GM12873 (cell line): ENCODE results near the gene RNF14.

Source experiments
- CTCF ChIP-seq: IDR thresholded peaks from 2 replicates; pipeline ENCODE4 v1.5.1; 2012; ENCODE audit warnings: low read depth, mild to moderate bottlenecking, moderate library complexity, low read length, control low read depth; ENCODE audit not compliant: insufficient read depth; ENCODE audit errors: missing control alignments

The RNF14 gene

GRCh38 chr5:141960018-141960417 lies 8.9 kb upstream of the RNF14 start:
- peak; percentile 48 for TF ChIP-seq CTCF

DNA sequence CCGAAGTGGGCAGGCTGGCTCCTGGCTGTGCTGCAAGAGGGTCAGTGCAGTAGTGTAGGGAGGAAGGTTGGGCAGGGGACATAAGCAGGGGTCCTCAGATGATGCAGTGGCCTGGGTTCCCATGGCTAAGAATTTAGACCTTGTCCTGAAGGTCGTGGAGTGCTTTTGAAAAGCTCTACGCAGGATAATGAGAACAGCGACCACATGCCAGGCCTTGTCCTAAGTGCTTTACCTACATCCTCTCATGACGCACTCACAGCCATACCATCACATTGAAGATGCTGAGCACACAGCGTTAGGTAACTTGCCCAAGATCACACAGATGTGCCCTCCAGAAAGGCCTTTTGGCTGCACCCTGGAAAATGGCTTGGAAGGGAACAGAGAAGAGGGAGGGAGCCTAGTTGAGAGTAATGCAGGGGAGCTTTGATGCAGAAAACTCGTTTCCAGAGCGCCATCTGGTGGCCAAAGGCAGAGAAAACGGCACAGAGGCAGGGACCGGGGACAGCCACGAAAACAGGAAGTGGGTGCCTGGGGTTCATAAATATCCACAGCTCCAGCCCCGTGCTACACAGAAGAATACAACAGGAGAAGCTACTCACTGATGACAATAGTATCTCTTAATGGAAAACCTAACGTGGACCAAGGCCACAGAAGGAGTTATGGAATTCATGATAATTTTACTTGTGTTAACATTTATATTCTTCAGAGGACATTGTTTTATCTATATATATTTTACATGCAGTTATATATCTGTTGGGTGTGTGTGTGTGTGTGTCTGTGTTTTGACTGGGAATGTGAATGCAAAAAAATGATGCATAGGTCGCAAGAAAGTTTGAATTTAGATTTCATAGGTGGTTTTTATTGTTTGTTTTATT lies 8.2 kb upstream of the RNF14 start:
- TF ChIP-seq CTCF = peak; percentile 84

GRCh38 chr5:141961466-141961865 lies 7.4 kb upstream of the RNF14 start:
- no peak for TF ChIP-seq CTCF

DNA sequence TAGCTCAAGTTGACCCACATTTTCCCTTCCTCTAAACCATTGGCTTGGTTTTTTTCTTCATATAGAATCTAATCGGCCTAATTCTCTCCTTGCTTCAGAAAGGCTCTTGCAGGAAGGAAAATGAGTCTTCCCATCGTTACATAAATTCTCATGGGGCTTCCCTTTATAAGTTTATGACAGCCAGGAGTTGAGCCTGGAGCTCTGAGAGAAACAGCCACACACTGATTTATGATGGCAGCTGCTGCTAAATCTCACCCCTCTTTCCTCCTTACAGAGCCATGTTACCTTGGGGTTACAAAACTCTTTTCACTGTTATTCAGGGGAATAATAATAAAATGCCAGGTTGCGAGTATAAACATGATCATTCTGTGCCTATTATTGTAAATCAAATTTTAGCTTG lies 5.2 kb upstream of the RNF14 start:
- TF ChIP-seq CTCF = no peak

GRCh38 chr5:141965071-141965470 lies 3.8 kb upstream of the RNF14 start:
- TF ChIP-seq CTCF = no peak

DNA sequence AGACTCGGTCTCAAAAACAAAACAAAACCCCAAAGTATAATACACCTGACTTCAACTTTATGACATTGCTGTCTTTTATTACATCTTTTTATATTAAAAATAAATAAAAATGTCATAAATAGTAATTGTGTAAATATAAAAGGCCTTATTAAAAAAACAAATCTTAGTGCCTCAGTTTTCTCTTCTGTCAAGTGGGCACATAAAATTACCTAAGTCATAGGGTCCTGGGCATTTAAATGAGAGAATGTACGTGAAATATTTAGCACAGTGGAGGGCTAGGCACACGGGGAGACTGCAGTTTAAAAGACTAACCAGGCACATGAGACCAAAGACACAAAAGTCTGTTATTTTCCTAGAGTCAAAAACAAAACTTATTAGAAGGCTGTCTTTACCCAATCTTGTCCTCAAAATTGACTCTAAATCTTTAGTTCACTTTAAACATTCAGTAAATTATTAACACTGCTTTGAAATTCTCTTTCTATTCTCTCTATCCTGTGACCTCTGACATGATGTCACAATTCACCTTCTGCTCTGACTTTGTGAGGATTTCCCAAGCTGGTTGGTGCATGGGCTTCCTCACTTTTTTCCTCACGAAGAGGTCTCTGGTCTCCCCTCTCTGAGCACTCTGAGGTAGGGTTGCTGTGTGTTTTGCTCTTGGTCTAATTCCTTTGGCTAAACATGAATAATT lies 2.5 kb upstream of the RNF14 start:
- no peak for TF ChIP-seq CTCF

DNA sequence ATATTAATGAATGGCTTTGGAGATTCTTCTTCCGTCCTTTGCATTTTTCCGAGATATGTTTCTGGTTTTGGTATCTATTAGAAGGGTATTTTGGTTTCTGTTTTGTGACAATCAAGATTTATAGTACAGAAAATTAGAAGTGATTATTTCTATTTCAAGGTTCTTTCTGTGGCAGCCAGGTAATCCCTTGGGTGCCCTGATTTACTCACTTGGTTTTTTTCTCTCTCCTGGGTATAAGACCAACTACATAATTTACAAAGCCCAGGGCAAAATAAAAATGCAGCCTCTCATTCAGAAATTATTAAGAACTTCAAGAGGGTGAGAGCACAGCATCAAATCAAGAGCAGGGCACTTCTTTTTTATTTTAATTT lies 2.0 kb upstream of the RNF14 start:
- TF ChIP-seq CTCF = no peak
